ENCODE data around the gene CLSTN1.

Gene CLSTN1

GRCh38 chr1:9861360-9861759 lies 37.6 kb upstream of the CLSTN1 start:
- Histone ChIP-seq H3K4me3 (ENCODE audit: low read depth, low read length) (no peak overlapping the region), H2AK5ac (ENCODE audit: low read length) (no peak overlapping the region), H3K79me1 (ENCODE audit: low read length) (no peaks in the 10 kb centered on the region), H2BK120ac (ENCODE audit: insufficient read depth, low read length, poor library complexity) (no peak overlapping the region), H3K79me2 (ENCODE audit: control insufficient read depth, insufficient read depth, low read length, poor library complexity) (no peaks in the 10 kb centered on the region), H3K4me1 (ENCODE audit: control insufficient read depth in 1 of 2, insufficient read depth in 2 of 2, low read length in 2 of 2) (peaks cover 7 to 11% of the 10 kb centered on the region in 2 experiments), H2AFZ (ENCODE audit: insufficient read depth, low read length, poor library complexity) (no peak overlapping the region), H4K12ac (ENCODE audit: low read depth, low read length) (no peak overlapping the region), H2BK5ac (ENCODE audit: low read depth, low read length, poor library complexity) (no peak overlapping the region), H3K18ac (ENCODE audit: low read length) (no peak overlapping the region), H3K14ac (ENCODE audit: low read length) (no peak overlapping the region), H3K9me3 (ENCODE audit: insufficient read depth, low read depth, low read length) (no peaks in the 10 kb centered on the region), H3K4ac (ENCODE audit: low read depth, low read length) (no peak overlapping the region), H4K8ac (ENCODE audit: low read depth, low read length) (no peak overlapping the region), H3K27ac (ENCODE audit: low read depth, low read length) (no peak overlapping the region), H2BK12ac (ENCODE audit: low read length) (no peak overlapping the region), H3K23ac (ENCODE audit: low read length) (no peak overlapping the region), H3K4me2 (ENCODE audit: low read length) (no peak overlapping the region), H3K9ac (ENCODE audit: low read length) (no peak overlapping the region), H3K27me3 (ENCODE audit: insufficient read depth, low read length) (no peaks in the 10 kb centered on the region), H4K91ac (ENCODE audit: low read depth, low read length) (no peak overlapping the region), H3K36me3 (ENCODE audit: control insufficient read depth in 1 of 2, insufficient read depth in 2 of 2, low read length in 2 of 2) (peaks cover 5 to 11% of the 10 kb centered on the region in 2 experiments)
- WGBS (ENCODE audit: extremely low coverage, insufficient coverage, insufficient read length): no CpG with 5 or more reads among the region's 8 CpGs
- DNase-seq: no peak

GRCh38 chr1:9860887-9861286 lies 37.1 kb upstream of the CLSTN1 start:
- no peak overlapping the region for H3K4ac ChIP-seq (ENCODE audit: low read depth, low read length)
- H3K79me1 ChIP-seq (ENCODE audit: low read length): no peaks in the 10 kb centered on the region
- WGBS (ENCODE audit: extremely low coverage, insufficient coverage, insufficient read length): no CpG with 5 or more reads among the region's 5 CpGs
- H3K4me3 ChIP-seq (ENCODE audit: low read depth, low read length): no peak overlapping the region
- H2BK12ac ChIP-seq (ENCODE audit: low read length): no peak overlapping the region
- no peaks in the 10 kb centered on the region for H3K27me3 ChIP-seq (ENCODE audit: insufficient read depth, low read length)
- H2AFZ ChIP-seq (ENCODE audit: insufficient read depth, low read length, poor library complexity): no peak overlapping the region
- no peak overlapping the region for H4K91ac ChIP-seq (ENCODE audit: low read depth, low read length)
- H2AK5ac ChIP-seq (ENCODE audit: low read length): no peak overlapping the region
- no peak overlapping the region for H2BK5ac ChIP-seq (ENCODE audit: low read depth, low read length, poor library complexity)
- H3K4me2 ChIP-seq (ENCODE audit: low read length): no peak overlapping the region
- H4K12ac ChIP-seq (ENCODE audit: low read depth, low read length): no peak overlapping the region
- H3K36me3 ChIP-seq (ENCODE audit: control insufficient read depth in 1 of 2, insufficient read depth in 2 of 2, low read length in 2 of 2): peaks cover 3 to 8% of the 10 kb centered on the region in 2 experiments
- H4K8ac ChIP-seq (ENCODE audit: low read depth, low read length): no peak overlapping the region
- H3K9ac ChIP-seq (ENCODE audit: low read length): no peak overlapping the region
- H3K27ac ChIP-seq (ENCODE audit: low read depth, low read length): no peak overlapping the region
- H2BK120ac ChIP-seq (ENCODE audit: insufficient read depth, low read length, poor library complexity): no peak overlapping the region
- H3K18ac ChIP-seq (ENCODE audit: low read length): no peak overlapping the region
- H3K4me1 ChIP-seq (ENCODE audit: control insufficient read depth in 1 of 2, insufficient read depth in 2 of 2, low read length in 2 of 2): peaks cover 7 to 11% of the 10 kb centered on the region in 2 experiments
- no peaks in the 10 kb centered on the region for H3K9me3 ChIP-seq (ENCODE audit: insufficient read depth, low read depth, low read length)
- H3K23ac ChIP-seq (ENCODE audit: low read length): no peak overlapping the region
- H3K14ac ChIP-seq (ENCODE audit: low read length): no peak overlapping the region
- no peaks in the 10 kb centered on the region for H3K79me2 ChIP-seq (ENCODE audit: control insufficient read depth, insufficient read depth, low read length, poor library complexity)
- DNase-seq: no peak

GRCh38 chr1:9859281-9860014 lies 35.7 kb upstream of the CLSTN1 start:
- Histone ChIP-seq H2BK5ac (ENCODE audit: low read depth, low read length, poor library complexity) (no peak overlapping the region), H4K91ac (ENCODE audit: low read depth, low read length) (no peak overlapping the region), H3K27me3 (ENCODE audit: insufficient read depth, low read length) (no peaks in the 10 kb centered on the region), H3K18ac (ENCODE audit: low read length) (no peak overlapping the region), H3K79me1 (ENCODE audit: low read length) (no peaks in the 10 kb centered on the region), H3K4me1 (ENCODE audit: control insufficient read depth in 1 of 2, insufficient read depth in 2 of 2, low read length in 2 of 2) (peaks cover 7 to 11% of the 10 kb centered on the region in 2 experiments), H3K27ac (ENCODE audit: low read depth, low read length) (no peak overlapping the region), H3K14ac (ENCODE audit: low read length) (no peak overlapping the region), H3K9me3 (ENCODE audit: insufficient read depth, low read depth, low read length) (no peaks in the 10 kb centered on the region), H2BK120ac (ENCODE audit: insufficient read depth, low read length, poor library complexity) (no peak overlapping the region), H2AK5ac (ENCODE audit: low read length) (no peak overlapping the region), H2BK12ac (ENCODE audit: low read length) (no peak overlapping the region), H3K4me2 (ENCODE audit: low read length) (no peak overlapping the region), H3K79me2 (ENCODE audit: control insufficient read depth, insufficient read depth, low read length, poor library complexity) (no peaks in the 10 kb centered on the region), H3K23ac (ENCODE audit: low read length) (no peak overlapping the region), H4K12ac (ENCODE audit: low read depth, low read length) (no peak overlapping the region), H3K36me3 (ENCODE audit: control insufficient read depth in 1 of 2, insufficient read depth in 2 of 2, low read length in 2 of 2) (peaks cover 3 to 8% of the 10 kb centered on the region in 2 experiments), H2AFZ (ENCODE audit: insufficient read depth, low read length, poor library complexity) (no peak overlapping the region), H3K4me3 (ENCODE audit: low read depth, low read length) (no peak overlapping the region), H3K4ac (ENCODE audit: low read depth, low read length) (no peak overlapping the region), H3K9ac (ENCODE audit: low read length) (no peak overlapping the region), H4K8ac (ENCODE audit: low read depth, low read length) (no peak overlapping the region)
- no CpG with 5 or more reads among the region's 5 CpGs for WGBS (ENCODE audit: extremely low coverage, insufficient coverage, insufficient read length)
- no peak for DNase-seq

- no peak overlapping the region for H3K4me3 ChIP-seq (ENCODE audit: low read depth, low read length)
- no peaks in the 10 kb centered on the region for H3K27me3 ChIP-seq (ENCODE audit: insufficient read depth, low read length)
- no peak overlapping the region for H2AK5ac ChIP-seq (ENCODE audit: low read length)
- H3K27ac ChIP-seq (ENCODE audit: low read depth, low read length): no peak overlapping the region
- no peak overlapping the region for H3K23ac ChIP-seq (ENCODE audit: low read length)
- H3K4me1 ChIP-seq (ENCODE audit: control insufficient read depth in 1 of 2, insufficient read depth in 2 of 2, low read length in 2 of 2): peaks cover 7 to 11% of the 10 kb centered on the region in 2 experiments
- no peak overlapping the region for H2BK120ac ChIP-seq (ENCODE audit: insufficient read depth, low read length, poor library complexity)
- H3K4me2 ChIP-seq (ENCODE audit: low read length): no peak overlapping the region
- peaks cover 3 to 8% of the 10 kb centered on the region in 2 experiments for H3K36me3 ChIP-seq (ENCODE audit: control insufficient read depth in 1 of 2, insufficient read depth in 2 of 2, low read length in 2 of 2)
- H4K8ac ChIP-seq (ENCODE audit: low read depth, low read length): no peak overlapping the region
- no peak overlapping the region for H3K9ac ChIP-seq (ENCODE audit: low read length)
- H3K79me2 ChIP-seq (ENCODE audit: control insufficient read depth, insufficient read depth, low read length, poor library complexity): no peaks in the 10 kb centered on the region
- no peak overlapping the region for H2BK12ac ChIP-seq (ENCODE audit: low read length)
- DNase-seq: no peak
- H3K14ac ChIP-seq (ENCODE audit: low read length): no peak overlapping the region
- H4K12ac ChIP-seq (ENCODE audit: low read depth, low read length): no peak overlapping the region
- H3K79me1 ChIP-seq (ENCODE audit: low read length): no peaks in the 10 kb centered on the region
- H3K18ac ChIP-seq (ENCODE audit: low read length): no peak overlapping the region
- no peak overlapping the region for H2BK5ac ChIP-seq (ENCODE audit: low read depth, low read length, poor library complexity)
- H2AFZ ChIP-seq (ENCODE audit: insufficient read depth, low read length, poor library complexity): no peak overlapping the region
- H3K9me3 ChIP-seq (ENCODE audit: insufficient read depth, low read depth, low read length): no peaks in the 10 kb centered on the region
- H3K4ac ChIP-seq (ENCODE audit: low read depth, low read length): no peak overlapping the region
- no peak overlapping the region for H4K91ac ChIP-seq (ENCODE audit: low read depth, low read length)
- no CpG with 5 or more reads among the region's 6 CpGs for WGBS (ENCODE audit: extremely low coverage, insufficient coverage, insufficient read length)
These were observed 34.7 kb upstream of the CLSTN1 start for GRCh38 chr1:9858293-9859035.

All from trophoblast cell (in vitro differentiated cells and primary cell).